Superior temporal gyrus (tissue), 1 donor: Measurements from ENCODE around the gene IL1F10.

Experiments used
- DNase-seq: peaks from one replicate; pipeline ENCODE4 v3.0.0-alpha.2; 2016; ENCODE audit errors: extremely low spot score

IL1F10 gene

GRCh38 chr2:113112441-113112840 lies 44.7 kb downstream of the IL1F10 start:
- DNase-seq = no peak

- no peak for DNase-seq
Measured at GRCh38 chr2:113112871-113113270, 45.1 kb downstream of the IL1F10 start.

- DNase-seq = no peak
Measured at GRCh38 chr2:113113807-113114206, 46.0 kb downstream of the IL1F10 start.

- no peak for DNase-seq
Measured at GRCh38 chr2:113114224-113114945, 46.6 kb downstream of the IL1F10 start.

- DNase-seq = no peak
Measured at GRCh38 chr2:113114996-113115395, 47.2 kb downstream of the IL1F10 start.

- DNase-seq = no peak
Measured at GRCh38 chr2:113116100-113116958, 48.6 kb downstream of the IL1F10 start.

GRCh38 chr2:113117541-113118262 lies 49.9 kb downstream of the IL1F10 start:
- DNase-seq = no peak

GRCh38 chr2:113118263-113118657 lies 50.5 kb downstream of the IL1F10 start:
- DNase-seq = no peak

- DNase-seq = no peak
Measured at GRCh38 chr2:113119111-113119510, 51.3 kb downstream of the IL1F10 start.

GRCh38 chr2:113120861-113121260 lies 53.1 kb downstream of the IL1F10 start:
- DNase-seq = no peak

- DNase-seq = no peak
Measured at GRCh38 chr2:113122364-113122763, 54.6 kb downstream of the IL1F10 start.

GRCh38 chr2:113123726-113124125 lies 56.0 kb downstream of the IL1F10 start:
- no peak for DNase-seq

GRCh38 chr2:113124181-113124961 lies 56.6 kb downstream of the IL1F10 start:
- no peak for DNase-seq
